GM12878 (cell line): ENCODE results near the gene RARS2. TPM values are rescaled to one million over a fixed set of nuclear protein-coding genes. Genes with fewer than 3 reads are reported as not detected.

Source experiments
- ATAC-seq: fragments of 200-7000 bp; cut with Tn5 transposase; 3 replicates; pipeline ENCODE4 v1.9.1; 2020; ENCODE audit warnings: mild to moderate bottlenecking, moderate library complexity
- BruUV-seq: library from RNA; stranded (reverse); fragments of 400-500 nt; replicated peaks from 2 replicates; lab custom pipeline; 2021; lab: Mats Ljungman, UMichigan
- CTCF ChIA-PET: fragments of 300-600 bp; sonication (Branson Sonifier 250); formaldehyde crosslinking; extraction: SDS; loops from one replicate; lab custom pipeline; 2021; ENCODE audit warnings: inconsistent platforms; lab: Yijun Ruan, JAX
- POLR2A ChIA-PET: fragments of 350-600 bp; formaldehyde crosslinking; extraction: SDS; loops from one replicate; lab custom pipeline; 2021; ENCODE audit warnings: inconsistent platforms; lab: Charles Lee
- RAD21 ChIA-PET: fragments of 300-600 bp; sonication (Branson Sonifier 250); formaldehyde crosslinking; loops from one replicate; lab custom pipeline; 2023; ENCODE audit warnings: antibody characterized with exemption; ENCODE audit not compliant: unreplicated experiment; lab: Charles Lee
- SMC1A ChIA-PET: fragments of 300-600 bp; sonication (Branson Sonifier 250); formaldehyde crosslinking; loops from one replicate; lab custom pipeline; 2023; ENCODE audit not compliant: unreplicated experiment, uncharacterized antibody; lab: Charles Lee
- DNase-seq: peaks from one replicate; pipeline ENCODE4 v3.0.0-alpha.2; 2011; ENCODE audit warnings: low read depth, low spot score
- FAIRE-seq: peaks from 3 replicates; lab custom pipeline; 2011; peaks lifted over from hg19 to GRCh38; lab: Jason Lieb, UNC
- H2AFZ ChIP-seq: 2 replicates; pipeline ENCODE4 v1.6.0; 2011; ENCODE audit warnings: low read depth, low read length, control low read depth; ENCODE audit not compliant: control insufficient read depth
- H3K27ac ChIP-seq: 2 replicates; pipeline ENCODE4 v1.5.1; 2011; ENCODE audit warnings: control low read depth; ENCODE audit not compliant: control insufficient read depth, insufficient read depth
- H3K27me3 ChIP-seq, 2 experiments: replicated peaks in 1 of 2; 2 replicates each; pipeline versions ENCODE4 v1.6.0 to v1.6.1; 2011; ENCODE audit warnings: low read length in 1 of 2; ENCODE audit not compliant: control insufficient read depth in 2 of 2, insufficient read depth in 2 of 2
- H3K36me3 ChIP-seq, 2 experiments: 2 replicates each; pipeline ENCODE4 v1.5.1; 2011; ENCODE audit warnings: low read length in 1 of 2; ENCODE audit not compliant: control insufficient read depth in 2 of 2, insufficient read depth in 2 of 2
- H3K4me1 ChIP-seq: 2 replicates; pipeline ENCODE4 v1.6.1; 2011; ENCODE audit warnings: mild to moderate bottlenecking, low read length, moderate library complexity, mixed read lengths; ENCODE audit not compliant: control insufficient read depth, insufficient read depth
- H3K4me2 ChIP-seq: 2 replicates; pipeline ENCODE4 v1.6.0; 2011; ENCODE audit warnings: control low read depth; ENCODE audit not compliant: control insufficient read depth, insufficient read depth
- H3K4me3 ChIP-seq: fragments of 200-600 bp; sonication (generic); 2 replicates; pipeline ENCODE4 v1.5.1; 2016
- H3K79me2 ChIP-seq: 2 replicates; pipeline ENCODE4 v1.6.0; 2011; ENCODE audit warnings: low read length; ENCODE audit not compliant: control insufficient read depth, insufficient read depth
- H3K9ac ChIP-seq: 2 replicates; pipeline ENCODE4 v1.8.0; 2011; ENCODE audit warnings: low read length, control low read depth, mixed read lengths; ENCODE audit not compliant: control insufficient read depth, insufficient read depth
- H3K9me3 ChIP-seq: replicated peaks from 3 replicates; pipeline ENCODE4 v1.5.1; 2011; ENCODE audit warnings: mild to moderate bottlenecking, low read length; ENCODE audit not compliant: control insufficient read depth, insufficient read depth
- H4K20me1 ChIP-seq: 2 replicates; pipeline ENCODE4 v1.6.0; 2011; ENCODE audit not compliant: control insufficient read depth, insufficient read depth
- ATF2 ChIP-seq: IDR thresholded peaks from 2 replicates; pipeline ENCODE4 v1.6.1; 2012; ENCODE audit warnings: low read length, inconsistent platforms
- BCL11A ChIP-seq: IDR thresholded peaks from 2 replicates; pipeline ENCODE4 v1.6.1; 2011; ENCODE audit warnings: low read depth, low read length
- CTCF ChIP-seq, 3 experiments: IDR thresholded peaks in 2 of 3; conservative IDR thresholded peaks in 1 of 3; 2 replicates each; pipeline ENCODE4 v1.5.1; 2011; ENCODE audit warnings: low read depth in 3 of 3, low read length in 3 of 3, mild to moderate bottlenecking in 3 of 3, control low read depth in 2 of 3, moderate library complexity in 2 of 3, inconsistent platforms in 1 of 3, mixed read lengths in 1 of 3; ENCODE audit not compliant: control insufficient read depth in 2 of 3, insufficient read depth in 1 of 3; ENCODE audit errors: extremely low read depth in 1 of 3
- POLR2AphosphoS2 ChIP-seq: IDR thresholded peaks from 2 replicates; pipeline ENCODE4 v1.6.1; 2011; ENCODE audit warnings: low read depth, mild to moderate bottlenecking, low read length, improper control_type of control experiment, moderate library complexity
- POU2F2 ChIP-seq: IDR thresholded peaks from 3 replicates; pipeline ENCODE4 v1.6.1; 2011; ENCODE audit warnings: low read depth, mild to moderate bottlenecking, low read length, borderline replicate concordance
- RAD21 ChIP-seq: IDR thresholded peaks from 2 replicates; pipeline ENCODE4 v1.6.1; 2011; ENCODE audit warnings: mild to moderate bottlenecking, low read depth, low read length, moderate library complexity; ENCODE audit not compliant: insufficient read depth
- RB1 ChIP-seq: fragments of 450-650 bp; formaldehyde crosslinking; IDR thresholded peaks from 2 replicates; pipeline ENCODE4 v1.6.1; 2017; ENCODE audit warnings: mild to moderate bottlenecking, borderline replicate concordance
- SMC3 ChIP-seq: IDR thresholded peaks from 2 replicates; pipeline ENCODE4 v1.6.1; 2011; ENCODE audit warnings: low read length, improper control_type of control experiment, borderline replicate concordance
- SP1 ChIP-seq: IDR thresholded peaks from one replicate; pipeline ENCODE4 v1.6.1; 2011; ENCODE audit warnings: low read depth, low read length
- SPI1 ChIP-seq: IDR thresholded peaks from 2 replicates; pipeline ENCODE4 v1.6.1; 2011; ENCODE audit warnings: low read depth, mild to moderate bottlenecking, low read length, moderate library complexity, borderline replicate concordance; ENCODE audit not compliant: insufficient read depth
- TCF7 ChIP-seq: IDR thresholded peaks from 2 replicates; pipeline ENCODE4 v1.6.1; 2014; ENCODE audit warnings: antibody characterized with exemption, borderline replicate concordance
- YBX1 ChIP-seq: fragments of 450-650 bp; IDR thresholded peaks from 2 replicates; pipeline ENCODE4 v1.6.1; 2016; ENCODE audit warnings: antibody characterized with exemption
- WGBS: methylation state at CpG from one replicate; pipeline ENCODE4 v1.1.6; 2016; ENCODE audit warnings: low lambda C conversion rate; ENCODE audit not compliant: insufficient replicate concordance, insufficient coverage; ENCODE audit errors: missing lambda C conversion rate; 5-methylcytosine and 5-hydroxymethylcytosine counted together
- in situ Hi-C: fragments of 300-500 bp; cut with MboI; formaldehyde crosslinking; loops from 9 replicates; pipeline ENCODE4 v1.14.3; 2018; ENCODE audit warnings: mixed read lengths
- intact Hi-C: fragments of 100-400 bp; cut with micrococcal nuclease; formaldehyde crosslinking; loops from one replicate; pipeline ENCODE4 v1.14.2; 2022; ENCODE audit not compliant: unreplicated experiment
- polyA plus RNA-seq, 11 experiments: library from polyadenylated mRNA; depleted of rRNA in 4 of 11; unstranded in 6 of 11; stranded (reverse) in 5 of 11; fragments of >200 nt; fragmentation: Nextera tagmentation in 4 of 11; fragmentation: Illumina TruSeq in 1 of 11; extraction: Ambion mirVana in 4 of 11; extraction: Trizol in 1 of 11; gene quantifications; 1 replicate in 1 of 11; 2 replicates in 10 of 11; pipeline versions ENCODE4 v1.2.1 to v1.2.3, GENCODE V29; 2011 to 2016; ENCODE audit warnings: inconsistent platforms in 2 of 11, missing spikeins in 2 of 11, low read depth in 1 of 11
- total RNA-seq, 4 experiments: library from RNA; depleted of rRNA in 3 of 4; stranded (reverse); fragments of >200 nt in 3 of 4; fragmentation: Illumina TruSeq in 1 of 4; extraction: Trizol in 1 of 4; gene quantifications; 2 replicates each; pipeline versions ENCODE4 v1.2.1 to v1.2.3, GENCODE V29; 2013 to 2021

Gene RARS2
- total and polyA plus RNA-seq, 10 of the 15 experiments (the other 5 are each of a cell fraction or from before 2014, with no cell fraction given): 18.3 to 54.2 (median 36.8) TPM

DNA sequence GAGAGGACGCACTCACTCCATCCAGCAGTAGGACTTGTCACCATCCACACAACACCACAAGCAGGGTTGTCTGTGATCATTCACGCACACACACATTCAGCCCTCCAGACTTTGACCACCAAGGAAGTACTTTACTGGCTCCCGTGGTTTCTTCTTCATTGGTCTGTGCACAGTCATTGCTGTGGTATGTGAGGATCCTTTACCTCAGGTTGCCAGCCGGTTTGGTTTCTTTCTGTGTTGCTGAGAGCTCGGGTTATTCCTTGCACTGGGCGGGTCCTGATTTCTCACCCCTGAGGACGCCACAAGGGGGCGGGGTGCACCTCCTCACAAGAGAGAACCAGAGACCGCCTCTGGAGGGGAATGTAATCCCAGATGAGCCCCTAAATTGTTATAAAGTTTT lies 105.9 kb downstream of the RARS2 start:
- ChIA-PET RAD21 (no interaction called here), SMC1A (interaction anchor here (0.5 kb wide), 1 partner anchor 667 kb away, joined by 3 read pairs; no protein-coding TSS in a partner anchor), POLR2A (interaction anchor here (0.6 kb wide), 1 partner anchor 57 kb away, joined by 4 read pairs; no protein-coding TSS in a partner anchor), CTCF (no interaction called here)
- Histone ChIP-seq H3K4me2 (no peak overlapping the region), H3K9ac (no peak overlapping the region), H3K4me1 (no peaks in the 10 kb centered on the region), H2AFZ (no peak overlapping the region), H3K4me3 (no peak overlapping the region), H3K79me2 (no peaks in the 10 kb centered on the region), H3K9me3 (no peaks in the 10 kb centered on the region; the same call in 2 of the 3 replicates), H3K36me3 (no peaks in the 10 kb centered on the region), H4K20me1 (no peaks in the 10 kb centered on the region), H3K27me3 (no peaks in the 10 kb centered on the region), H3K27ac (no peak overlapping the region)
- FAIRE-seq: no peak
- 50% methylated on average over 9 of the region's 9 CpGs for WGBS
- peak; percentile 7 to 44 (median 17); a peak in 4 of 6 replicates for TF ChIP-seq CTCF (IDR thresholded peaks at IDR 0.05 in 2 of 3, conservative IDR thresholded peaks at IDR 0.05 in 1 of 3; ENCODE audit: control insufficient read depth in 2 of 3, extremely low read depth in 1 of 3, insufficient read depth in 1 of 3, low read depth in 3 of 3, low read length in 3 of 3)
- TF ChIP-seq RAD21: peak; percentile 33
- TF ChIP-seq SMC3: peak; percentile 13; the same call in 1 of the 2 replicates
- no peak for TF ChIP-seq POLR2AphosphoS2
- no peak for DNase-seq
- in situ Hi-C loops: no loop called here
- intact Hi-C loops: no loop called here
- ATAC-seq: peak; percentile 77
- no TSS peak for BruUV-seq

- FAIRE-seq (no peak), ATAC-seq (no peak), DNase-seq (no peak)
- ChIA-PET SMC1A (no interaction called here), RAD21 (interaction anchor here (1.3 kb wide), 1 partner anchor 22 kb away, joined by 3 read pairs; no protein-coding TSS in a partner anchor), POLR2A (no interaction called here), CTCF (no interaction called here)
- no peak for TF ChIP-seq SPI1
- no peak for TF ChIP-seq RB1
- TF ChIP-seq YBX1: no peak
- TF ChIP-seq SP1: no peak
- TF ChIP-seq BCL11A: no peak
- no peak for TF ChIP-seq POU2F2
- no peak for TF ChIP-seq TCF7
- TF ChIP-seq ATF2: no peak
- Histone ChIP-seq H3K9ac (no peak overlapping the region), H3K27me3 (no peaks in the 10 kb centered on the region), H3K4me3 (no peak overlapping the region), H3K36me3 (no peaks in the 10 kb centered on the region; a peak in 1 of 4 replicates), H3K27ac (no peak overlapping the region), H2AFZ (no peak overlapping the region), H4K20me1 (no peaks in the 10 kb centered on the region), H3K9me3 (no peaks in the 10 kb centered on the region; the same call in 2 of the 3 replicates), H3K79me2 (no peaks in the 10 kb centered on the region), H3K4me1 (no peaks in the 10 kb centered on the region), H3K4me2 (no peak overlapping the region)
- intact Hi-C loops: no loop called here
- in situ Hi-C loops: no loop called here
- no TSS peak for BruUV-seq
- 77% methylated on average over 4 of the region's 4 CpGs for WGBS
Observed at GRCh38 chr6:87482366-87482765, 107.4 kb downstream of the RARS2 start.
